Panc1 (cell line): ENCODE data around the gene SMOC2. TPM values are rescaled to one million over a fixed set of nuclear protein-coding genes. Genes with fewer than 3 reads are reported as not detected.

Source experiments
- ATAC-seq: fragments of 200-7000 bp; cut with Tn5 transposase; 2 replicates; pipeline ENCODE4 v1.9.1; 2020; ENCODE audit warnings: mild to moderate bottlenecking, moderate library complexity
- BruUV-seq: library from RNA; stranded (reverse); fragments of 400-500 nt; replicated peaks from 2 replicates; lab custom pipeline; 2021; lab: Mats Ljungman, UMichigan
- CTCF ChIA-PET: fragments of 300-600 bp; sonication (Branson Sonifier 250); formaldehyde crosslinking; loops from one replicate; lab custom pipeline; 2022; ENCODE audit warnings: antibody characterized with exemption; lab: Charles Lee
- POLR2A ChIA-PET: fragments of 300-600 bp; sonication (Branson Sonifier 250); formaldehyde crosslinking; loops from one replicate; lab custom pipeline; 2022; ENCODE audit warnings: antibody characterized with exemption; lab: Charles Lee
- DNase-seq: peaks from one replicate; pipeline ENCODE4 v3.0.0-alpha.2; 2010; ENCODE audit warnings: low read depth, low spot score
- H3K27ac ChIP-seq: 2 replicates; pipeline ENCODE4 v1.5.1; 2011; ENCODE audit warnings: mild to moderate bottlenecking, low read length, inconsistent platforms
- H3K27me3 ChIP-seq: fragments of 200-500 bp; sonication (Bioruptor generic); 2 replicates; pipeline ENCODE4 v1.6.0; 2014; ENCODE audit warnings: low read length, inconsistent platforms; ENCODE audit not compliant: control insufficient read depth, insufficient read depth
- H3K36me3 ChIP-seq: fragments of 200-500 bp; sonication (Bioruptor generic); 2 replicates; pipeline ENCODE4 v1.5.1; 2014; ENCODE audit warnings: inconsistent platforms, mild to moderate bottlenecking, low read length, moderate library complexity; ENCODE audit not compliant: control insufficient read depth, insufficient read depth
- H3K4me1 ChIP-seq: 2 replicates; pipeline ENCODE4 v1.5.1; 2011; ENCODE audit warnings: inconsistent platforms, mild to moderate bottlenecking, low read length, moderate library complexity; ENCODE audit not compliant: control insufficient read depth, insufficient read depth
- H3K4me3 ChIP-seq, 2 experiments: 2 replicates each; pipeline ENCODE4 v1.5.1; 2011 to 2012; ENCODE audit warnings: low read depth in 2 of 2, low read length in 2 of 2, mild to moderate bottlenecking in 2 of 2, inconsistent platforms in 1 of 2, moderate library complexity in 1 of 2
- H3K9me3 ChIP-seq: fragments of 200-500 bp; sonication (Bioruptor generic); 2 replicates; pipeline ENCODE4 v1.5.1; 2014; ENCODE audit warnings: low read depth, mild to moderate bottlenecking, inconsistent platforms, low read length, moderate library complexity; ENCODE audit not compliant: control insufficient read depth, insufficient read depth
- CTCF ChIP-seq: fragments of 450-650 bp; IDR thresholded peaks from 2 replicates; pipeline ENCODE4 v1.5.1; 2017; ENCODE audit warnings: mild to moderate bottlenecking
- POLR2AphosphoS5 ChIP-seq: IDR thresholded peaks from 2 replicates; pipeline ENCODE4 v1.6.1; 2012; ENCODE audit warnings: mild to moderate bottlenecking, low read depth, low read length, moderate library complexity
- SIN3A ChIP-seq: IDR thresholded peaks from 2 replicates; pipeline ENCODE4 v1.6.1; 2012; ENCODE audit warnings: low read depth, mild to moderate bottlenecking, low read length, moderate library complexity, borderline replicate concordance; ENCODE audit not compliant: insufficient read depth
- TCF7L2 ChIP-seq: IDR thresholded peaks from 2 replicates; pipeline ENCODE4 v1.6.1; 2011; ENCODE audit warnings: mild to moderate bottlenecking, low read depth, low read length, inconsistent platforms
- in situ Hi-C: cut with HindIII; loops from 2 replicates; pipeline ENCODE4 v1.10.0; 2016; ENCODE audit warnings: low sequenced_read_pairs, low pct_unique_long_range_greater_than_20kb
- intact Hi-C: fragments of 100-400 bp; cut with micrococcal nuclease; formaldehyde crosslinking; loops from one replicate; pipeline ENCODE4 v1.10.0; 2022; ENCODE audit not compliant: unreplicated experiment
- total RNA-seq: library from RNA; stranded (reverse); gene quantifications from one replicate; pipeline ENCODE4 v1.2.1, GENCODE V29; 2021; ENCODE audit not compliant: unreplicated experiment
- TF ChIP-seq, protein P1 (sequence below), 2 experiments: IDR thresholded peaks; 2 replicates each; pipeline ENCODE4 v1.6.1; 2011 to 2012; ENCODE audit warnings: low read depth in 2 of 2, control low read depth in 1 of 2, low read length in 1 of 2, mild to moderate bottlenecking in 1 of 2, moderate library complexity in 1 of 2; ENCODE audit not compliant: insufficient read depth in 1 of 2

The SMOC2 gene
- total RNA-seq, 1 experiment from 2014 or later: 0.13 TPM

DNA sequence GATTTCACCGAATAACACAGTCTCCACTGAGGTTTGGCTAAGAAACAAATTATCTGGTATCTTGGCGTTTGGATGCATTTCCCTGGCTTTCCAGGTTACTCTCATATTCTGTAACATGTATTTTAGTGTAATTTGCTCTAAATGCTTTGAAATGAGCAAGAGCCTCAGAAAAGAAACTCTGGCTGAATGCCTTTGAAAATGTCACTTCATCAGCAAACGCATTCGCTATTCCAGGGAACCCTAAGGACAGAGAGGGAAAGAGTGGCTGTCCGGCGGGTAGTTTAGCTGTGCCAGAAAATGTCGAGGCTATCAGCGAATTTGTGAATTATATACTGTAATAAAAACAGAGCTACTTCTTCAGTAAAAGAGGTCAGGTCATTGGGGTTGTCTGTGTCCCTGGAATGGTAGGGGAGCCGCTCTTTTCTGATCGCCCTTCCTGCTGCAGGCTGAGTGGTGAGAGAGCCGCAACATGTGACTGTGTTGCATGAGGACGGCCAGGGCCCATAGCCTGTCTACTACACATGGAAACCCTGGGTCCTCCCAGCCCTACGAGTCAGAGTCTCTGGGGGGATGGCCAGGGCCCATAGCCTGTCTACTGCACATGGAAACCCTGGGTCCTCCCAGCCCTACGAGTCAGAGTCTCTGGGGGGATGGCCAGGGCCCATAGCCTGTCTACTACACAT, 57.3 kb downstream of the SMOC2 start:
- DNase-seq: no peak
- Histone ChIP-seq H3K27ac (no peak overlapping the region), H3K4me1 (no peaks in the 10 kb centered on the region), H3K4me3 (no peak overlapping the region), H3K27me3 (peaks cover 17% of the 10 kb centered on the region), H3K36me3 (no peaks in the 10 kb centered on the region), H3K9me3 (no peaks in the 10 kb centered on the region)
- BruUV-seq: no TSS peak
- TF ChIP-seq, protein P1, sequence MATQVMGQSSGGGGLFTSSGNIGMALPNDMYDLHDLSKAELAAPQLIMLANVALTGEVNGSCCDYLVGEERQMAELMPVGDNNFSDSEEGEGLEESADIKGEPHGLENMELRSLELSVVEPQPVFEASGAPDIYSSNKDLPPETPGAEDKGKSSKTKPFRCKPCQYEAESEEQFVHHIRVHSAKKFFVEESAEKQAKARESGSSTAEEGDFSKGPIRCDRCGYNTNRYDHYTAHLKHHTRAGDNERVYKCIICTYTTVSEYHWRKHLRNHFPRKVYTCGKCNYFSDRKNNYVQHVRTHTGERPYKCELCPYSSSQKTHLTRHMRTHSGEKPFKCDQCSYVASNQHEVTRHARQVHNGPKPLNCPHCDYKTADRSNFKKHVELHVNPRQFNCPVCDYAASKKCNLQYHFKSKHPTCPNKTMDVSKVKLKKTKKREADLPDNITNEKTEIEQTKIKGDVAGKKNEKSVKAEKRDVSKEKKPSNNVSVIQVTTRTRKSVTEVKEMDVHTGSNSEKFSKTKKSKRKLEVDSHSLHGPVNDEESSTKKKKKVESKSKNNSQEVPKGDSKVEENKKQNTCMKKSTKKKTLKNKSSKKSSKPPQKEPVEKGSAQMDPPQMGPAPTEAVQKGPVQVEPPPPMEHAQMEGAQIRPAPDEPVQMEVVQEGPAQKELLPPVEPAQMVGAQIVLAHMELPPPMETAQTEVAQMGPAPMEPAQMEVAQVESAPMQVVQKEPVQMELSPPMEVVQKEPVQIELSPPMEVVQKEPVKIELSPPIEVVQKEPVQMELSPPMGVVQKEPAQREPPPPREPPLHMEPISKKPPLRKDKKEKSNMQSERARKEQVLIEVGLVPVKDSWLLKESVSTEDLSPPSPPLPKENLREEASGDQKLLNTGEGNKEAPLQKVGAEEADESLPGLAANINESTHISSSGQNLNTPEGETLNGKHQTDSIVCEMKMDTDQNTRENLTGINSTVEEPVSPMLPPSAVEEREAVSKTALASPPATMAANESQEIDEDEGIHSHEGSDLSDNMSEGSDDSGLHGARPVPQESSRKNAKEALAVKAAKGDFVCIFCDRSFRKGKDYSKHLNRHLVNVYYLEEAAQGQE (IDR thresholded peaks at IDR 0.05; ENCODE audit: insufficient read depth in 1 of 2, low read depth in 2 of 2, low read length in 1 of 2): no peak
- TF ChIP-seq POLR2AphosphoS5 (no peak), SIN3A (no peak), TCF7L2 (no peak), CTCF (no peak)
- ATAC-seq: no peak
- intact Hi-C loops (no loop called here), in situ Hi-C loops (no loop called here)
- POLR2A ChIA-PET: no interaction called here
- CTCF ChIA-PET: no interaction called here

DNA sequence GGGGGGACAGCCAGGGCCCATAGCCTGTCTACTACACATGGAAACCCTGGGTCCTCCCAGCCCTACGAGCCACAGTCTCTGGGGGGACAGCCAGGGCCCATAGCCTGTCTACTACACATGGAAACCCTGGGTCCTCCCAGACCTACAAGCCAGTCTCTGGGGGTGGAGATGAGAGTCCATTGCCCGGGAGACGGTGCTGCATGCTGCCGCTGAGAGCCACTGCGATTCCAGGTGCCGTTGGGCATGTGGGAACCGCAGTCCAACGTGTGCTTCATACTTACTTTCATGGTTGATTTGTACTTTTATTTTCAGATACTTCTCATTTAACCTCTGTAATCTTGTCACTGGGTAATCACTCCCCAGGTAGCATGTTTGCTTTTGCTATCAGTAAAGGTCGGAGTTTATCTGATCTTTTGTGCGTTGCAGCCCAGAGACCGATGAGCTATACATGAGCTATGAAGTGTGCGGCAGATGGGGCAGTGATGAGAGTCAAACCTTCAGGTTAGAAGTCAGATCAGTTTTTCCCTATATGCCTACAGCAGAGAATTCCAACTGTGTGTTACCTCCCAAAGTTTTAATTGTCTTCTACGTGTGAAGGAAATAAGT, 58.2 kb downstream of the SMOC2 start:
- no TSS peak for BruUV-seq
- POLR2A ChIA-PET: no interaction called here
- CTCF ChIA-PET: no interaction called here
- H3K4me3 ChIP-seq: no peak overlapping the region
- no peak overlapping the region for H3K27ac ChIP-seq
- no peaks in the 10 kb centered on the region for H3K4me1 ChIP-seq
- DNase-seq (no peak), ATAC-seq (no peak)
- in situ Hi-C loops: no loop called here
- no peaks in the 10 kb centered on the region for H3K9me3 ChIP-seq
- intact Hi-C loops: no loop called here
- H3K27me3 ChIP-seq: peaks cover 17% of the 10 kb centered on the region
- TF ChIP-seq POLR2AphosphoS5: no peak
- no peak for TF ChIP-seq SIN3A
- TF ChIP-seq TCF7L2: no peak
- TF ChIP-seq, protein P1 (IDR thresholded peaks at IDR 0.05; ENCODE audit: insufficient read depth in 1 of 2, low read depth in 2 of 2, low read length in 1 of 2): no peak
- no peak for TF ChIP-seq CTCF
- H3K36me3 ChIP-seq: no peaks in the 10 kb centered on the region
